KBM-7 (cell line): ENCODE results near the gene KLHL29.
A peak's percentile ranks its signal among the peaks of the same experiment; 100 is the strongest.

Source experiments
- DNase-seq: peaks from one replicate; pipeline ENCODE4 v3.0.0-alpha.2; 2015
- in situ Hi-C: fragments of 300-500 bp; cut with MboI; formaldehyde crosslinking; loops from 2 replicates; pipeline ENCODE4 v1.14.3; 2020; ENCODE audit warnings: low sequenced_read_pairs, low pct_unique_long_range_greater_than_20kb, mixed read lengths

The KLHL29 gene

DNA sequence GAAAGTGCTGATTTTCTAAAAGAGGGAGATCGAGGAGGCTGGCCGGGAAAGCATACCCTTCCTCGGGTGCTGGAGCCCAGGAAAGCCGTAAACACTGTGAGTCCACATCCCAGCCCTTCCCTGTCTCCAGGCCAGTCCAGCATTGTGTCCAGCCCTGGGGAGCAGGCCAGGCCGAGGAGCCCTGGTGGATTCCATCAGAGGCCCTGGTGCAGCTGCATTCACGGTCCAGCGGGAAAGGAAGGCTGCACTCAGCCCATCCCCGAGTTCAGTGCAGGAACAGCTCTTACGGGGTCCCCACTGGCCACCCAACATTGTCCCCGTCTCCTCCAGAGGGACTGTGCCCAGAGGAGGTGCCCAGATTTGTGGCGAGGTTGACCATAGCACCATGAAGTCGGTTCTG lies 218.6 kb downstream of the KLHL29 start:
- DNase-seq, result no peak
- in situ Hi-C loops, result no loop called here

DNA sequence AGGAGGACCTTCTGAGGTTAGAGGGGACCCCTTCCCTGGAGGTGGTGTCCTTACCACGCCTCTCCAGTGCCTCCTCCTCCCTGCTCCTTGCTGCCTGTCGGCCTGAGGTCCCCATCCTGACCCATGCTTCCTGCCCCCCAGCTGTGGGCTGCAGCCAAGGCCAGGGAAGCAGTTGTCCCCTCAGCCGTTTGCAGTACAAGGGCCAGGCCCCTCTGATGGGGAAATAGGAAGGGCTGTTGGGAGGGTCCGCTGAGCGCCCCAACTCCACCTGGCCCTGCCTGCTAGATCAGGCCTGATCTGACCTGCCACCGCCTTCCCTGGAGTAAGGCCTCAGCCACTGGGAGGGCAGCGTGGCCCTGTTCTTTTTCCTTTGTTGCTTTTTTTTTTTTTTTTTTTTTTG lies 219.8 kb downstream of the KLHL29 start:
- in situ Hi-C loops, result no loop called here
- no peak for DNase-seq

DNA sequence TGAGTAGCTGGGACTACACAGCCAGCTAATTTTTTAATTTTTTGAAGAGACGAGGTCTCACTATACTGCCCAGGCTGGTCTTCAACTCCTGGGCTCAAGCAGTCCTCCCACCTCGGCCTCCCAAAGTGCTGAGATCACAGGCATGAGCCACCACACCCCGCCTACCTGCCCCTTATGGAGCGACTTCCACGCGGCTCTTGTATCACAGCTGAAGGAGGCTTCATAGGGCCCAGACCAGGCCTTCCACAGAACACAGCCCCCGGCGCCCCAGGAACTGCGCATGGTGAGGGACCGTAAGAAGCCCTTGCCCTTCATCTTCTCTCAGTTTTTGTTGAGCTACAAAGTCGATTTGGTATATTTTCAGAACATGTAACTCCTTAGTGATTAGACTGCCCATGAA lies 220.3 kb downstream of the KLHL29 start:
- DNase-seq, result no peak
- in situ Hi-C loops, result no loop called here

DNA sequence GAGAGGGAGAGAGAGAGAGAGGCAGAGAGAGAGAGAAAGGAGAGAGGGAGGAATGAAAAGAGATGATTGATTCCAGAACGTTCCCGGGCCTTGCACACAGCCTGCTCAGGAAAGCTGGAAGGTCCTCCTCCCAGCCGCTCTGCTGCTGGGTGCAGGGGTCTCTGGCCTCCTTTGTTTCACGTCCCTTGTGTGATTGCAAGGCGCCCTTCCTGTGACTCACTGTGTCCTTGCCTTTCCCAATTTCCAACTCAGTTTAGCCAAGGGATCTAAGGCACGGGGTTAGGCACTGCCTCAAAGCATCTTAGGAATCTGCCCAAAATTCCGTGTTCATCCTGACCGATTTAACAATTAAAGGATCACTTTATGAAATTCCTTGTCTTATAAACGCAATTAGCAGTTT lies 221.2 kb downstream of the KLHL29 start:
- no peak for DNase-seq
- in situ Hi-C loops, result no loop called here

DNA sequence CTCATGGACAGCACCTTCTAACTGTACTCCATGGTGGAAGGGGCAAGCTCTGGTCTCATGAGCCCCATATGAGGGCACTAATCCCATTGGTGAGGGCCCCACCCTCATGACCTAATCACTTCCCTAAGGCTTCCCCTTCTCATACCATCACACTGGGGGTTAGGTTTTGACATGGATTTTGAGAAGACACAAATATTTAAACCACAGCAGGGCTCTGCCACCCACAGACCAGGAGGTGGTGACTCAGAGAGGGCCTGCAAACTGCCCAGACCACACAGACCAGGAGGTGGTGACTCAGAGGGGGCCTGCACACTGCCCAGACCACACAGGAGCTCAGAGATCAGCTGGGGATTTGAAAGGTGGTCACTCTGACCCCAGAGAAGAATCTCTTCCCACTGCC lies 222.0 kb downstream of the KLHL29 start:
- no peak for DNase-seq
- in situ Hi-C loops, result no loop called here

DNA sequence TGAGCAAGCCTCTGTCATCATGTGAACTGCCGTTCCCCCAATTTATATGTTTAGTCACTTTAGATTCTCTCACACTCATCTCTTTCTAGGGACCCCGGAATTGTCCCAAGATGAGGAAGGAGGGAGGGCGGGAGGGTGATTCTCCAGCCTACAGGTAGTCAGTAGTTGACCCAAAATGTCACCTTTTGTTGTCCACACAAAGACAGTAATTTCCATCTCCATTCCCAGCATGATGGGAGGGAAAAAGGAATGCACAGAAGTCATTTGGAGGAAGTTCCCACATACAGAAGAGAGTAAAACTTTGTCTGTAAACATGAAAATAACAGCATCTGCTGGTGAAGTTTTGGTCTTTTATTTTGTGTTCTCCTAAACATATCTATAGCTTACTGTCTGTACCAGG lies 222.9 kb downstream of the KLHL29 start:
- no peak for DNase-seq
- in situ Hi-C loops, result no loop called here

DNA sequence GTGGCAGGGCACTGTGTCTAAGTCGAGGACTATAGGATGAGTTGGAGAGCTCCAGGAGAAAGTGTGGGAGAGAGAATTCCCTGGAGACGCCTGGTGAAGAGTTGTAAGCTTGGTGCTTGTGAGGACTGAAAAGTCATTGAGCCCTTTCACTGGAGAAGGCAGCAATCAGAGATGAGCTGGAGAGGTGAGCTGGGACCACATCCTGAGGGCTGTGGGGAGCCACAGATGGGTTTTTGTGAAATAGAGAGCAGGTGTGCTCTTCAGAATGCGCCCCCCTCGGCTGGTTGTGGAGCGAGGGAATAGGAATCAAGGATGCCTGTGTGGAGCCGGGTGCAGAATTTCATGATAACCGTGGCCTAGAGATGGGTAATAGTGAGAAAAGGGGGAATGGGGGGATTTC lies 224.3 kb downstream of the KLHL29 start:
- DNase-seq, result no peak
- in situ Hi-C loops, result no loop called here

DNA sequence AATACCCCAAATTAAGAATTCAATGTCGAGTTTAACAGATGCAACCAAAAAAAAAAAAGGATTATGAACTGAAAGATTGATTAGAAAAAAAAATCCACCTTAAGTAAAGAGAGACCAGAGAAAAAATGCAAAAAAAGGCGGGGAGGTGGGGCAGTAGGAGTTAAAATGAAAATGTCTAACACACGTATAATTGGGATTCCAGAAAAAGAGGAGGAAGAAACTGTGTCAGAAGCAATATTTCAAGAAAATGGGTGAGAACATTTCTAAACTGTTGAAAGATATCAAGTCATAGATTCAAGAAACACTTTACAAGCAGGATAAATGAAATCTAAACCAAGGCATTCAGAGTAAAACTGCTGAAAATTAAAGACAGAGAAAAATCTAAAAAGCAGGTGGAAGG lies 226.9 kb downstream of the KLHL29 start:
- in situ Hi-C loops, result no loop called here
- DNase-seq, result no peak

DNA sequence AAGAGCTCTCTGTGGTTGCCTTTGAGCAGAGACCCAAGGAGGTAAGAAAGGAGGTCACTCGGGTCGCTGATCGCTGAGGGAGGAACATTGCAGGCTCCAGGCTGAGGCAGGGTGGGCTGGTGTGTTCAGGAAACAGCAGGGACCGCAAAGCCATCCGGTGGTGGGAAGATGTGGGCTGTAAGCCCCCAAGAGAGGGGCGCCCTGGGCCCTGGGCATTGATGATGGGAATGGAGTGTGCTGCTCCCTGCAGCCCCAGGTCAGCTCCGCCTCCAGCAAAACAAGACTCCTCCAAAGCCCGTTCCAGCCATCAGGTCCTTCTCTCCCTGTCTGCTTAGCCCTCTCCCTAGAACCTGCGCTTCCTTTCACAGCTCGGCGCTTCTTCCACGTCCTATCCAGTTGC lies 229.7 kb downstream of the KLHL29 start:
- peak; percentile 72 for DNase-seq
- in situ Hi-C loops, result no loop called here

DNA sequence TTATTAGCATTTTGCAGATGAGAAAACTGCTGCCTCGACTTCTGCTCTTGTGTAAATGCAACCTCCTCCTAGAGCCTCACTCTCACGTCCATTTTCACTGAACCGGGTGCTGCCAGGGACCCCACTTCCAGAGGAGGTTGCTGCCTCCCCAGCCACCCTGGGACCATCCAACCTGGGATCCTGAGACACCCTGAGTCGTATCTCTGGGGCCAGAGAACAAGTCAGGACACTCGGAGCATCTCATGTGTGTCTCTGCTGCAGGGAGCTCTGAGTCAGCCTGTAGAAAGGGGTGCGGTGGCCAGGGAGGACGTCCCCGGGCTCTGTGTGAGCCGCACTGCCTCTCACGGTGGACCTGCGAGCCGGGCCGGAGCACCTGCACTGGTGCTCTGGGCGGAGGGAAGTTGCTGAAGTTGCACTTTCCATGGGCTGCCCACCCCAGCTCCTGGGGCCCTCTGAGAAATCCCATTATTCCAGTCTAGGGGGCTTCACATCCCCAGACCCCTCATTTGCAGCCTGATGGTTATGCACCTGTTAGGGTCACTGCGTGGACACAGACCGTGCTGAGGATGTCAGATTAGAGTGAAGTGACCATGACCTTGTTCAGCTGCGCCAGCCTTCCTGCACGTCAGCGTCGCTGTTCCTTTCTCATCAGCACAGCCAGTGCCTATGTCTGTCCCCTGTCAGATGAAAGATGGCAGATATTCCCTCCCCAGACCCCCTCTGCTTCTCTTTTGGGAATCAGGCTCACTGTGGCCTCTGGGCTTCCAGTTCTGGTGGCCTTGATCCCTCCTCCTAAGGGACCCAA lies 230.4 kb downstream of the KLHL29 start:
- in situ Hi-C loops, result no loop called here
- DNase-seq, result no peak

DNA sequence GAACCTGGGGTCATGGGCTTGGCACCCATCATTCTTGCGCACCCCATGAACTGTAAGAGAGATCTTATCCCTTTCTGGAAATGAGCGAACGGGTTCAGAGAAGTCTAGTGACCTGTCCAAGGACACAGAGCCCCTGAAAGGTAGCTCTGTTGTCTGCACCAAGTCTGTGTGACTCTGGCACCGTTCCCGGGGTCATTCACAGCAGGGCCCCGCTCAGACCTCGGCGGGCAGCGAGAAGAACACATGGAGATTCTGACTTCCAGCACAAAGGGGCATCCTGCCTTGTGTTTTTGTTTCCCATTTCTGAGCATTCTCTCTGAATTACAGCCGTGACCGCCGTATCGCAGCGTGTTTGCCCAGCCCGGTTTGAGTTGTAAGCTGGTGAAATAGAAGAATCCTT lies 231.7 kb downstream of the KLHL29 start:
- no peak for DNase-seq
- in situ Hi-C loops, result no loop called here

DNA sequence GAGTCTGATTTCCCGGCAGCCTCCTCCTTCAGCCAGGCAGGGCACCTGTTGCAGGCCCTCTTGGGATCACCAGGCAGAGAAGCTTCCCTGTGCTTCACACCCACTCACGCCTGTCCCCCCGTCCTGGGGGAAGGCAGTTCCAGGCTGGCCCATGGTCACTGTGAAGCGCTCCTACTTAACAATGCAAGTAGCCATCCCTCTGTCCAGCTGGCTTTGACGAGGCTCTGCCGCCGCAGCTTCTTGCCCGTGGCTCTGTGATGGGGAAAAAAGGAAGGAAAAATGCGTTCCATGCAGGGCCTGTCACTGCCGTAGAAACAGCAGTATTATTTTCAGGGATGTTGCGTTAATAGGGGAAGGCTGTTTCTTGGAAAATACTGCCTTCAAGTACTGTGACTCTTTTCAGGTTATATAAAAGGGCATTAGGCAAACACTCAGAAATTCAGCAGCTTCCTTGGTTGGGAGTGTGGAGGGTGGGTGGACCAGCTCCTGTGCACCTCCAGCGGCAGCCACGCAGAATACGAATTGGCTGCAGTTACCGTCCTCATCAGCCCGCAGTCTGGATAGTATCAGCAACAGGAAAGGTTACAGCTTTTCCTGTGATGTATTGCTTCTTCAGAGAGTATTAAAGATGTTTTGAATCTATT lies 232.3 kb downstream of the KLHL29 start:
- in situ Hi-C loops, result no loop called here
- DNase-seq, result no peak

DNA sequence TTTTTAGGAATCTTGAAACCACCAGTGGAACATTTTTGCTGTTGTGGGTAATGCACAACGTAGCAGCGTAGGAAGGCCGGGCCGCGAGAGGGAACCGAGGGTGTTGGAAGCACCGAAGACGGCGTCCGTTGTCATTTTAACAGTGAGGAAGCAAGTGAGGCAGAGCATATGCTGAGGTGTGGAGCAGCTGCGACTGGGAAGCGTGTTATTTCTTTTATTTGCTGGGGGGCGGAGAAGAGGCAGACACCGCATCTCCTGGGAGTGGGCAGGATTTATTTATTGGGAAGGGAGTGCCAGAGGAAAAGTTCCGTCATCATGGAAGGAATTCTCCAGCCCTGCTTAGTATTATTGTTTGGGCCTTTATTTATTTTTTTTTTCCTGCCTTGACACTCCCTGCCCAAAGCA lies 232.8 kb downstream of the KLHL29 start:
- in situ Hi-C loops, result no loop called here
- no peak for DNase-seq

DNA sequence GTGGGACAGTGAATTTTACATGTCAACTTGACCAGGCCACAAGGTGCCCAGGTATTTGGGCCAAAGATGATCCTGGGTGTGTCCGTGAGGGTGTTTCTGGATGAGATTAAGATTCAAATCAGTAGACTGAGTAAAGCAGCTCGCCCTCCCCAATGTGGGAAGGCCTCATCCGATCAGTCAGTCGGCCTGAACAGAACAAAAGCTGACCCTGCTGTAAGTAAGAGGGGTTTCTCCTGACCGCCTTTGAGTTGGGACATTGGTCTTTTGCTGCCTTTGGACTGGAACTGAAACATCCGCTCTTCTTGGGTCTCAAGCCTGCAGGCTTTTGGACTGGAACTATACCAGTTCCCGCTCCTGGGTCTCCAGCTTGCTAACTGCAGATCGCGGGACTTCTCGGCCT lies 233.3 kb downstream of the KLHL29 start:
- DNase-seq, result no peak
- in situ Hi-C loops, result no loop called here

DNA sequence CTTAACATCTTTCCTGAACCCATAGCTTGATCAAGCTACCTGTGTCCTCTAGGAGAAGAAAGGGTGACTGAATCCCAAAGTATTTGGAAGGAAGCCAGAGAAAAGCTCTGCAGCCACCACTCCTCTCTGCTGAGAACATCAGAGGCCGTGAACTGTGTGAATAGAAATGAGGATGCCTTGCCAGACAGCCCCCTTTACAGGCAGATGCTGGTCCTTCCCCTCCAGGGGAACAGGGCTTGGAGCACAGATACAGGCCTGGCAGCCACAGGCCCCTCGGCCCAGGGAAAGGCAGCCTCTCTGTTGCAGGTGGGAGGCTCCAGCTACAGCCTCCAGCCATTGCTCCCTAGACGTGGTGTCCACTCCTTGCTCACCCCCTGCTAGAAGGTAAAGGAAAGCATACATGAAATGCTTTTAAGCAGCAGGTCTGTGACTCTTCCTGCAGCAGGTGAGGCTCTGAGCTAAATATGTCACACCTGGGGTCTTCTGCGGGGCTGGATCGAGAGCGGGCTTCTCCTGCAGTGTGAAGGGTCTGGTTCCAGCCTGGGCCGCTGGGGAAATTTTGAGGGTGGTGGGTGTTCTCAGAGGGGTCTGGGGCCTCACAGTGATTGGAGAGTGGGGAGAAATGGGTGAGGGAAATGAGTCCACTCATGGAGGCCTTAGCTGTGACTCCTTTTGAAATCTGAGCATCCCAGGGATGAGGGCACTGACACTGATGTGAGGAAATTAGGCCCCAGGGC lies 234.0 kb downstream of the KLHL29 start:
- DNase-seq, result no peak
- in situ Hi-C loops, result no loop called here

DNA sequence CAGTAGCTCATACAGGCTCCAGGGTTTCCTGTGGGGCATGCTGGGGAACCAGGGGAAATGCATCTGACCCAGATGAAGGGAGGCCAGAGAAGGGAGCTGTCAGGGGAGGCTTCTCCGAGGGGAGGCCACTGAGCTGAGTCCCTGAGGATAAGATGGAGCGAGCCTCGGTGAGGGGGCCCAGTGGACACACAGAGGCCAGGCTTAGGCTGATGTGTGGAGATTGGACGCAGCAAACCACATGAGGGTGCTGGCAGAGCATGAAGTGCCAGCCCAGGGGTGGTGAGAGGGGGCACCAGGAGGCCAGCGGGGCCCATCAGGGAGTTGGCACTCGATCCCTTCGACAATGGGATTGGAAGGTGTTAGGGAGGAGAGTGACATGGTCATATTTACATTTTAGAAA lies 235.0 kb downstream of the KLHL29 start:
- DNase-seq, result no peak
- in situ Hi-C loops, result no loop called here

DNA sequence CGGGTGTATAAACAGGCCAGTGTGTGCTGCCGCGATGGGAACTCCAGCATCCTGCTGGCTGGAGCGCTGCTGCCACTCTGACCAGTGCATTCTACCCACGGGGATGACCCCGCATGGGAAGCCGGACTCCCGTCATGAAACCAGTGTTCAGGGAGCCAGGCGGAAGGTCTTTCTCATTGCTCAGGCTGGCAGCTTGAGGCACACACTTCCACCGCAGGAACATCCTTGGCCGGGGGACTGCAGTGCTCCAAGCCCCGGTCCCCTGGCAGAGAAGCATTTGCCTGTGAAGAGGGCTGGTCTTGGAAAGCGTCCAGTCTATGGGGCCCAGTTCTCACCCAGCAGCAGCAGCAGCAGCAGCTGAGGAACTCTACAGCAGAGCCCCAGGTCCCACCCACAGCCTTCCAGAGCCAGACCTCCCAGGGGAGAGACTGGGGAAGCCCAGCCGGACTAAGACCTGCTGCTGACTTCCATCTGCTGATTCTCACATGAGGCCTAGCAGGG lies 235.9 kb downstream of the KLHL29 start:
- in situ Hi-C loops, result no loop called here
- no peak for DNase-seq

DNA sequence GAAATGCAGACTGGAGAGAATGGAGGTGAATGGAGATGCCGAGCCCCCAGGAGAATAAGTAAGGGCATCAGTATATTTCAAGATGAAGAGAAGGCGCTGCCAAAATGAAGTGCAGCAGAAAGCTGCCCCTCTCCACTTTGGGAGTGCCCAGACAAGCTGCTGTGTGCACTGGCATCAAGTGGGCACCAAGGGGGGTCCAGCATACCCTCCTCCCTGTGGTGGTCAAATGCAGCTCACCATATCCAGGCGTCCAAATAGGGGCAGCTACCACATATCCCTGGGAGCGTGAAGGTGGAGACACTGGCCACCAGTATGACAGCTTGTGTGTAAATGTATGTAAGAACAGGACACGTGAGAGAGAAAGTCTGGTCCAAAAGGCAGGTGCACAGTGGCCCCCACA lies 236.6 kb downstream of the KLHL29 start:
- DNase-seq, result no peak
- in situ Hi-C loops, result no loop called here

DNA sequence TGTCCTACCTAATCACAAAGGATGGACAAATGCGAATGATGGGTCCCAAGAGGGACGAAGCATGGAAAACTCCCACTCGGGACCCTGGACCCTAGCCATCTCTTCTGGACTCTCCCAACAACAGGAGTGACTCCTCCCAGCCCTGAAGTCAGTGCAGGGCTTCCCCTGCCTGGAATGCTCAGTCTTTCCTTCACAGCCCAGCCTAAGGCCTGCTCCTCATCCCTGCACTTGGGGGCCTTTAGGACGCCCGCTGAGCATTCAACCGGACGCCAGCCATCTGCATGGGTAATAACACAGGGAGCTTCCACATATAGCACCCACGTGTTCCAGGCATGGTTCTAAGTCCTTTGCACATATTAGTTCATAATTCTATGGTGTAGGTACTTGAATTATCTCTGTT lies 237.5 kb downstream of the KLHL29 start:
- DNase-seq, result no peak

DNA sequence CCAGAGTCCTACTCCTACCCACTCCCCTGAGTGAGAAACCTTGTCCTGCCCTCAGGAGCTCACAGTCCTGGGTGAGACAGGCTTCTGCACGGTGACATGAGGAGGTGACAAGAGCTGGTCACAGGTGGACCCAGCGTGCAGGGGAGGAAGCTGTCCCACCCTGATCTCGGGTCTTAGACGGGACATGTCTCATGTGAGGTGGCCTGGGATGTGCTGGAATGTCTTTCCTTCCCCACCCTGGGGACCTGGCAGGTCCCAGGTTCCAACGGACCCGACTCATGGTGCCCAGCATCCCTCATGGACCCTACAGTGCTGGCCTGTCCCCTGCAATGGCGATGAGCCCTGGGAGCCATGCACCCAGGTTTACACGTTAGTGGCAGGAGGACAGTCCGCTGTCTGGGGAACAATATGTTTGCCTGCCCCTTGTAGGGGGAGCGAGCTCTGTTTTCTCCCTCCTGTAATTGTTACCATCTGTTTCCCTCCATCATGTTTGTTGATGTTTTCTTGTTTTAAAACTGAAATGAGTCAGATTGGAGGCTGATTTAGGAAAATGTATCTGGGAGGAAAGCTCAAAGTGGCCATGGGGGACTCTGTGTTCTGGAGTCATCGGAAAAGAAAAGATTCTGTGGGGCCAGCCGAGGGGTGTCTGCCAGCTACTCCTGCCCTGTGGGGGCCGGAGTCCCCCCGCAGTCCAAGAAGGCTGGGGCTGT lies 238.1 kb downstream of the KLHL29 start:
- DNase-seq, result no peak
- in situ Hi-C loops, result no loop called here

More for the DNA sequence above, 237.5 kb downstream of the KLHL29 start:
- in situ Hi-C loops, result no loop called here
